Lung (tissue), 12 donors: Measurements from ENCODE around the gene IGF2R. TPM values are rescaled to one million over a fixed set of nuclear protein-coding genes. Genes with fewer than 3 reads are reported as not detected.

Experiments
- ATAC-seq: fragments of 200-7000 bp; cut with Tn5 transposase; one replicate; pipeline ENCODE4 v1.9.1; 2020; ENCODE audit warnings: moderate number of reproducible peaks; ENCODE audit not compliant: insufficient read depth, low FRiP score
- DNase-seq, 3 donors: peaks; one replicate each; pipeline ENCODE4 v3.0.0-alpha.2; 2013 to 2017
- H3K27ac ChIP-seq, 2 donors: one replicate each; pipeline ENCODE4 v1.5.1; 2013; ENCODE audit warnings: mild to moderate bottlenecking in 2 of 2, moderate library complexity in 2 of 2, control low read depth in 1 of 2, inconsistent platforms in 1 of 2, low read depth in 1 of 2, low read length in 1 of 2
- H3K27me3 ChIP-seq, 3 donors: one replicate each; pipeline ENCODE4 v1.5.1; 2013; ENCODE audit warnings: low read length in 2 of 3; ENCODE audit not compliant: control insufficient read depth in 3 of 3, insufficient read depth in 3 of 3
- H3K36me3 ChIP-seq, 4 donors: one replicate each; pipeline ENCODE4 v1.5.1; 2013; ENCODE audit warnings: low read length in 4 of 4, mild to moderate bottlenecking in 1 of 4, moderate library complexity in 1 of 4; ENCODE audit not compliant: control insufficient read depth in 4 of 4, insufficient read depth in 4 of 4
- H3K4me1 ChIP-seq, 5 donors: one replicate each; pipeline ENCODE4 v1.5.1; 2013; ENCODE audit warnings: low read length in 5 of 5, mild to moderate bottlenecking in 2 of 5, moderate library complexity in 1 of 5; ENCODE audit not compliant: control insufficient read depth in 5 of 5, insufficient read depth in 5 of 5
- H3K4me3 ChIP-seq: one replicate; pipeline ENCODE4 v1.5.1; 2013; ENCODE audit warnings: mild to moderate bottlenecking, control low read depth, moderate library complexity
- H3K9ac ChIP-seq, 2 donors: one replicate each; pipeline ENCODE4 v1.5.1; 2013; ENCODE audit warnings: low read length in 2 of 2, control low read depth in 1 of 2; ENCODE audit not compliant: insufficient read depth in 1 of 2
- H3K9me3 ChIP-seq, 4 donors: one replicate each; pipeline ENCODE4 v1.5.1; 2013; ENCODE audit warnings: low read length in 3 of 4, mild to moderate bottlenecking in 1 of 4, moderate library complexity in 1 of 4; ENCODE audit not compliant: control insufficient read depth in 4 of 4, insufficient read depth in 3 of 4
- WGBS, 2 donors: extraction: QIAGEN DNeasy Blood & Tissue Kit; methylation state at CpG; one replicate each; pipeline ENCODE4 v1.1.7; 2013; 5-methylcytosine and 5-hydroxymethylcytosine counted together
- polyA plus RNA-seq, 2 donors: library from polyadenylated mRNA; stranded (reverse); fragments of 200-250 nt; gene quantifications; one replicate each; pipeline ENCODE4 v1.2.1, GENCODE V29; 2013
- total RNA-seq, 2 donors: library from RNA; depleted of rRNA in 1 of 2; stranded (reverse); fragments of >200 nt in 1 of 2; gene quantifications; one replicate each; pipeline ENCODE4 v1.2.1, GENCODE V29; 2014 to 2021
- TF ChIP-seq, protein P1 (sequence below): IDR thresholded peaks from 2 replicates; pipeline ENCODE4 v1.5.1; 2012; ENCODE audit warnings: mild to moderate bottlenecking; ENCODE audit errors: control extremely low read depth, extremely low read depth
- donor health status: control.
- donor health status: control.
- donor health status: Bipolar disorder and iron deficiency.
- donor health status: healthy.
- donor health status: DM: yes; HTN: yes; CAD: no.

The IGF2R gene
- total and polyA plus RNA-seq, 4 donors, result 30.0 to 125 (median 92.6) TPM

DNA sequence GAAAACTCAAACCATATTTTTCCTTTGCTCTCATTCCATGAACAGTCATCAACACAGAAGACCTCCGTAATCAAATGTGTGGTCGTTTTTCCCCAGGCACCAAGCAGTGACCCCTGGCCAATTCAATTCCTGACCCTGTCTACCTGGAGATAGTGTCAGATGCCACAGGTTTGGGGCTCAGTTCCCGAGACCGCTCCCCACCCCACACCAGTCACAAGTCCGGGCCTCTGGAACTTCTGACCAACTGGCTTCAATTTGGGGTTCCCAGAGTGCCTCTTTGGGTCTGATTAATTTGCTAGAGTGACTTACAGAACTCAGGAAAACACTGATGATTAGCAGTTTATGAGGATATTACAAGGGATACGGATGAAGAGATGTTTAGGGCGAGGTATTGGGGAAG lies 6.0 kb downstream of the IGF2R start:
- Histone ChIP-seq H3K9ac (no peak overlapping the region), H3K4me1 (peaks cover 18 to 53% (median 36%) of the 10 kb centered on the region in 5 donors), H3K27me3 (no peaks in the 10 kb centered on the region), H3K36me3 (no peaks in the 10 kb centered on the region), H3K27ac (no peak overlapping the region), H3K9me3 (peaks cover 0 to 1% (median 0%) of the 10 kb centered on the region in 4 donors), H3K4me3 (no peak overlapping the region)
- DNase-seq (no peak), ATAC-seq (no peak)
- WGBS, 2 donors, result 94 to 99% methylated on average over 7 of the region's 7 CpGs
- TF ChIP-seq, protein P1, sequence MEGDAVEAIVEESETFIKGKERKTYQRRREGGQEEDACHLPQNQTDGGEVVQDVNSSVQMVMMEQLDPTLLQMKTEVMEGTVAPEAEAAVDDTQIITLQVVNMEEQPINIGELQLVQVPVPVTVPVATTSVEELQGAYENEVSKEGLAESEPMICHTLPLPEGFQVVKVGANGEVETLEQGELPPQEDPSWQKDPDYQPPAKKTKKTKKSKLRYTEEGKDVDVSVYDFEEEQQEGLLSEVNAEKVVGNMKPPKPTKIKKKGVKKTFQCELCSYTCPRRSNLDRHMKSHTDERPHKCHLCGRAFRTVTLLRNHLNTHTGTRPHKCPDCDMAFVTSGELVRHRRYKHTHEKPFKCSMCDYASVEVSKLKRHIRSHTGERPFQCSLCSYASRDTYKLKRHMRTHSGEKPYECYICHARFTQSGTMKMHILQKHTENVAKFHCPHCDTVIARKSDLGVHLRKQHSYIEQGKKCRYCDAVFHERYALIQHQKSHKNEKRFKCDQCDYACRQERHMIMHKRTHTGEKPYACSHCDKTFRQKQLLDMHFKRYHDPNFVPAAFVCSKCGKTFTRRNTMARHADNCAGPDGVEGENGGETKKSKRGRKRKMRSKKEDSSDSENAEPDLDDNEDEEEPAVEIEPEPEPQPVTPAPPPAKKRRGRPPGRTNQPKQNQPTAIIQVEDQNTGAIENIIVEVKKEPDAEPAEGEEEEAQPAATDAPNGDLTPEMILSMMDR, result no peak

DNA sequence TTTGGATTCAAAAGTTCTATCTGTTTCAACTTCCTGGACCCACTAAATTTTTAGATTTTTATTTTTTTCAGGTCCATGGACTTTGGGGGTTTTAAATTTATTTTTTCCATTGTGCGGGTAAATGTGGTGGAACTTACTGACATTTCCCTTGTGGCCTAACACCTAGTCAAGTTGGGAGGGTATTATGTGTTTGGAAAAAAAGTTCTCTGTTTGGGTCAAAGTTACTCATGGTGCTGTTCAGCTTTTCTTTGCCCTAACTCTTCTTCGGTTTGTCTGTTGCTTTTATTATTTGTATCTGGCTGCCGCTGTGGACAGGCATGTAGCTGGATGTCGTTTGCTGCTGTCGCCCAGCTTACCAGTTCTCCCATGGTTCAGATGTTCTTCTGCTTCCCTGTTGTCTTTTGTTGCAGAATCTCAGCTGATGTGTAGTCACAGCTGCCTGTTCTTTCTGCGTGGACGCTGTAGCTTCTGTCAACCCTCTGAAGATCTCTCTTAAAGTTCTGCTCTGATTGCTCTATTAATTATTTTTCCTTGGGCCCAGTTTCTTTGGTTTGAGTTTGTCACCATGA lies 7.9 kb downstream of the IGF2R start:
- Histone ChIP-seq H3K36me3 (no peaks in the 10 kb centered on the region), H3K27ac (peak overlapping the region; percentile 38 to 44), H3K9me3 (no peaks in the 10 kb centered on the region), H3K9ac (no peak overlapping the region), H3K4me1 (peaks cover 18 to 50% (median 48%) of the 10 kb centered on the region in 5 donors), H3K4me3 (no peak overlapping the region), H3K27me3 (no peaks in the 10 kb centered on the region)
- WGBS, 2 donors, result 79 to 86% methylated on average over 7 of the region's 7 CpGs
- TF ChIP-seq, protein P1, result no peak
- ATAC-seq (no peak), DNase-seq (no peak)

GRCh38 chr6:159977255-159977903 lies 8.5 kb downstream of the IGF2R start:
- no peak overlapping the region for H3K4me3 ChIP-seq
- no peak for ATAC-seq
- peaks cover 23 to 55% (median 49%) of the 10 kb centered on the region in 5 donors for H3K4me1 ChIP-seq

More at GRCh38 chr6:159977255-159977903, 8.5 kb downstream of the IGF2R start:
- 68 to 78% methylated on average over 14 of the region's 14 CpGs for WGBS, 2 donors
- H3K9me3 ChIP-seq, result no peaks in the 10 kb centered on the region
- H3K9ac ChIP-seq, result no peak overlapping the region
- H3K27me3 ChIP-seq, result no peaks in the 10 kb centered on the region
- DNase-seq, result peak; percentile 96 to 98 (median 97)
- peak overlapping the region; percentile 38 to 44 for H3K27ac ChIP-seq
- H3K36me3 ChIP-seq, result no peaks in the 10 kb centered on the region
- TF ChIP-seq, protein P1, result no peak
